ENCODE data around the gene FAM163B.

DNA sequence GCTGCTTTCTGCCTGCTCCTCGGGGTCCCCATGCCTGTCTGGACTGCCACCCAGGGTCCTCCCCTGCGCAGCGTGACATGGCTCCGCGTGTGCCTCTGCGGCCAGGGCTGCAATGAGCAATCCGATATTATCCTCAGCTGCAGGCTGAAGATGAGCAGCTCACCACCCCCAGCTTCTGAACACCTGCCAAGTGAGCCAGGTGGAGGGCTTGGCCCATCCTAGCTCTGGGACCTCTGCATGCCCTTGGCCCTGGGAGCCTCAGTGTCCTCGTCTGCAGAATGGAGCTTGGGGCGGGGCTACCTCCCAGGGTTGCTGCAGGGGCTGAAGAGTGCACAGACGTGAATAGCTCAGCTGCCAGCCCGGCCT is 80.3 kb downstream of the FAM163B start:
- TF ChIP-seq CTCF (IDR thresholded peaks at IDR 0.05; ENCODE audit: insufficient read depth, low read length) (no peak), POLR2AphosphoS5 (IDR thresholded peaks at IDR 0.05; ENCODE audit: low read depth) (no peak), GABPA (IDR thresholded peaks at IDR 0.05; ENCODE audit: low read depth) (no peak)
- TF ChIP-seq, protein P1, sequence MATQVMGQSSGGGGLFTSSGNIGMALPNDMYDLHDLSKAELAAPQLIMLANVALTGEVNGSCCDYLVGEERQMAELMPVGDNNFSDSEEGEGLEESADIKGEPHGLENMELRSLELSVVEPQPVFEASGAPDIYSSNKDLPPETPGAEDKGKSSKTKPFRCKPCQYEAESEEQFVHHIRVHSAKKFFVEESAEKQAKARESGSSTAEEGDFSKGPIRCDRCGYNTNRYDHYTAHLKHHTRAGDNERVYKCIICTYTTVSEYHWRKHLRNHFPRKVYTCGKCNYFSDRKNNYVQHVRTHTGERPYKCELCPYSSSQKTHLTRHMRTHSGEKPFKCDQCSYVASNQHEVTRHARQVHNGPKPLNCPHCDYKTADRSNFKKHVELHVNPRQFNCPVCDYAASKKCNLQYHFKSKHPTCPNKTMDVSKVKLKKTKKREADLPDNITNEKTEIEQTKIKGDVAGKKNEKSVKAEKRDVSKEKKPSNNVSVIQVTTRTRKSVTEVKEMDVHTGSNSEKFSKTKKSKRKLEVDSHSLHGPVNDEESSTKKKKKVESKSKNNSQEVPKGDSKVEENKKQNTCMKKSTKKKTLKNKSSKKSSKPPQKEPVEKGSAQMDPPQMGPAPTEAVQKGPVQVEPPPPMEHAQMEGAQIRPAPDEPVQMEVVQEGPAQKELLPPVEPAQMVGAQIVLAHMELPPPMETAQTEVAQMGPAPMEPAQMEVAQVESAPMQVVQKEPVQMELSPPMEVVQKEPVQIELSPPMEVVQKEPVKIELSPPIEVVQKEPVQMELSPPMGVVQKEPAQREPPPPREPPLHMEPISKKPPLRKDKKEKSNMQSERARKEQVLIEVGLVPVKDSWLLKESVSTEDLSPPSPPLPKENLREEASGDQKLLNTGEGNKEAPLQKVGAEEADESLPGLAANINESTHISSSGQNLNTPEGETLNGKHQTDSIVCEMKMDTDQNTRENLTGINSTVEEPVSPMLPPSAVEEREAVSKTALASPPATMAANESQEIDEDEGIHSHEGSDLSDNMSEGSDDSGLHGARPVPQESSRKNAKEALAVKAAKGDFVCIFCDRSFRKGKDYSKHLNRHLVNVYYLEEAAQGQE (IDR thresholded peaks at IDR 0.05; ENCODE audit: insufficient replicate concordance, low read depth): no peak
